SK-N-SH (cell line): ENCODE data around the gene COMT. TPM values are rescaled to one million over a fixed set of nuclear protein-coding genes. Genes with fewer than 3 reads are reported as not detected.

ENCODE experiments used
- CTCF ChIA-PET: fragments of 300-600, 350-600 bp; formaldehyde crosslinking; extraction: SDS; loops from one replicate; lab custom pipeline; 2021; lab: Yijun Ruan, JAX
- POLR2A ChIA-PET: fragments of 350-600 bp; sonication (Branson Sonifier 250); formaldehyde crosslinking; extraction: SDS; loops from one replicate; lab custom pipeline; 2020; ENCODE audit warnings: antibody characterized with exemption, inconsistent platforms; lab: Yijun Ruan, JAX
- DNase-seq: peaks from one replicate; pipeline ENCODE4 v3.0.0; 2012
- H2AFZ ChIP-seq: fragments of 200-600 bp; sonication (generic); 2 replicates; pipeline ENCODE4 v1.8.1; 2016; ENCODE audit warnings: antibody characterized with exemption, mild to moderate bottlenecking, low read depth
- H3F3A ChIP-seq: fragments of 200-600 bp; sonication (generic); replicated peaks from 2 replicates; pipeline ENCODE3; 2016; ENCODE audit warnings: antibody characterized with exemption, mild to moderate bottlenecking; ENCODE audit not compliant: insufficient read depth
- H3K27ac ChIP-seq, 2 experiments: fragments of 200-500 bp in 1 of 2; fragments of 200-600 bp in 1 of 2; sonication (Bioruptor generic) in 1 of 2; sonication (generic), shearing (Covaris generic) in 1 of 2; 2 replicates each; pipeline versions ENCODE4 v1.5.1 to v1.6.1; 2014 to 2016; ENCODE audit warnings: low read depth in 2 of 2, inconsistent platforms in 1 of 2, low read length in 1 of 2, mild to moderate bottlenecking in 1 of 2, mixed read lengths in 1 of 2
- H3K27me3 ChIP-seq: fragments of 200-600 bp; sonication (generic), shearing (Covaris generic); 2 replicates; pipeline ENCODE4 v1.6.1; 2016; ENCODE audit warnings: mixed run types; ENCODE audit not compliant: insufficient read depth
- H3K36me3 ChIP-seq, 2 experiments: fragments of 200-500 bp in 1 of 2; fragments of 200-600 bp in 1 of 2; sonication (Bioruptor generic) in 1 of 2; sonication (generic) in 1 of 2; replicated peaks in 1 of 2; 2 replicates each; pipeline versions ENCODE3 to v1.5.1; 2014 to 2016; ENCODE audit warnings: low read length in 1 of 2, mild to moderate bottlenecking in 1 of 2; ENCODE audit not compliant: insufficient read depth in 2 of 2, control insufficient read depth in 1 of 2
- H3K4me1 ChIP-seq, 2 experiments: fragments of 200-500 bp in 1 of 2; fragments of 200-600 bp in 1 of 2; sonication (Bioruptor generic) in 1 of 2; sonication (generic), shearing (Covaris generic) in 1 of 2; 2 replicates each; pipeline versions ENCODE4 v1.5.1 to v1.6.1; 2014 to 2016; ENCODE audit warnings: low read depth in 1 of 2, low read length in 1 of 2, mixed run types in 1 of 2; ENCODE audit not compliant: insufficient read depth in 2 of 2, control insufficient read depth in 1 of 2
- H3K4me2 ChIP-seq: fragments of 200-600 bp; sonication (generic), shearing (Covaris generic); 2 replicates; pipeline ENCODE4 v1.6.1; 2017; ENCODE audit warnings: mixed run types
- H3K4me3 ChIP-seq, 2 experiments: fragments of 200-500 bp in 1 of 2; fragments of 200-600 bp in 1 of 2; sonication (Bioruptor generic) in 1 of 2; sonication (generic), shearing (Covaris generic) in 1 of 2; 2 replicates each; pipeline versions ENCODE4 v1.5.1 to v1.8.1; 2014 to 2016; ENCODE audit warnings: low read depth in 2 of 2, inconsistent platforms in 1 of 2, low read length in 1 of 2, mild to moderate bottlenecking in 1 of 2, mixed read lengths in 1 of 2, moderate library complexity in 1 of 2
- H3K79me2 ChIP-seq: fragments of 200-600 bp; sonication (generic); 2 replicates; pipeline ENCODE4 v1.8.1; 2017; ENCODE audit warnings: mild to moderate bottlenecking; ENCODE audit not compliant: insufficient read depth
- H3K9ac ChIP-seq: fragments of 200-600 bp; sonication (generic); 2 replicates; pipeline ENCODE4 v1.6.1; 2017; ENCODE audit warnings: mixed run types
- H3K9me2 ChIP-seq: fragments of 200-600 bp; sonication (generic); 2 replicates; pipeline ENCODE4 v1.6.1; 2017; ENCODE audit warnings: mixed run types
- H3K9me3 ChIP-seq: fragments of 200-600 bp; sonication (generic); 2 replicates; pipeline ENCODE4 v1.6.1; 2017; ENCODE audit warnings: mixed run types, mild to moderate bottlenecking, moderate library complexity
- H4K20me1 ChIP-seq: fragments of 200-600 bp; sonication (generic); 2 replicates; pipeline ENCODE4 v1.6.1; 2017; ENCODE audit warnings: mild to moderate bottlenecking, mixed run types; ENCODE audit not compliant: insufficient read depth
- CHD2 ChIP-seq: fragments of 150-350 bp; IDR thresholded peaks from 2 replicates; pipeline ENCODE4 v1.6.1; 2018; ENCODE audit warnings: low read length; ENCODE audit not compliant: partially characterized antibody
- ELF1 ChIP-seq: IDR thresholded peaks from 2 replicates; pipeline ENCODE4 v1.4.0; 2012
- EP300 ChIP-seq, 2 experiments: IDR thresholded peaks; 2 replicates each; pipeline versions ENCODE4 v1.4.0 to v1.6.1; 2012; ENCODE audit warnings: borderline replicate concordance in 1 of 2, low read depth in 1 of 2, low read length in 1 of 2
- EZH2phosphoT487 ChIP-seq: fragments of 200-600 bp; sonication (generic); IDR thresholded peaks from 2 replicates; pipeline ENCODE4 v1.6.1; 2017; ENCODE audit warnings: low read depth, mixed run types, mild to moderate bottlenecking, antibody characterized with exemption, moderate library complexity, borderline replicate concordance
- FOSL2 ChIP-seq: IDR thresholded peaks from 2 replicates; pipeline ENCODE4 v1.4.0; 2012; ENCODE audit warnings: low read depth, mild to moderate bottlenecking, moderate library complexity, borderline replicate concordance
- FOXM1 ChIP-seq: IDR thresholded peaks from 2 replicates; pipeline ENCODE4 v1.4.0; 2012; ENCODE audit warnings: low read depth, mild to moderate bottlenecking
- GABPA ChIP-seq: IDR thresholded peaks from 2 replicates; pipeline ENCODE4 v1.4.0; 2012; ENCODE audit warnings: low read depth, mild to moderate bottlenecking
- GATA2 ChIP-seq: sonication (generic); formaldehyde crosslinking; IDR thresholded peaks from 2 replicates; pipeline ENCODE4 v1.5.0; 2020; ENCODE audit warnings: mild to moderate bottlenecking, missing genetic modification reagents
- JUND ChIP-seq: IDR thresholded peaks from 2 replicates; pipeline ENCODE4 v1.4.0; 2012
- MEF2A ChIP-seq: IDR thresholded peaks from 2 replicates; pipeline ENCODE4 v1.4.0; 2012; ENCODE audit warnings: low read depth, borderline replicate concordance
- NFIC ChIP-seq: IDR thresholded peaks from 2 replicates; pipeline ENCODE4 v1.4.0; 2012; ENCODE audit warnings: borderline replicate concordance
- NRF1 ChIP-seq: IDR thresholded peaks from 2 replicates; pipeline ENCODE4 v1.6.1; 2012; ENCODE audit warnings: low read depth, mild to moderate bottlenecking, low read length
- PBX3 ChIP-seq: IDR thresholded peaks from 2 replicates; pipeline ENCODE4; 2012
- RAD21 ChIP-seq: IDR thresholded peaks from 2 replicates; pipeline ENCODE4 v1.6.1; 2012; ENCODE audit warnings: mild to moderate bottlenecking, low read length
- REST ChIP-seq: IDR thresholded peaks from 2 replicates; pipeline ENCODE4 v1.6.1; 2012; ENCODE audit warnings: mild to moderate bottlenecking, low read depth, low read length, moderate library complexity
- RFX5 ChIP-seq: IDR thresholded peaks from 2 replicates; pipeline ENCODE4 v1.6.1; 2012; ENCODE audit warnings: mild to moderate bottlenecking, improper control_type of control experiment, low read length
- SIN3A ChIP-seq: IDR thresholded peaks from 2 replicates; pipeline ENCODE4 v1.6.1; 2012; ENCODE audit warnings: low read depth, mild to moderate bottlenecking, low read length, moderate library complexity, borderline replicate concordance
- TCF12 ChIP-seq: IDR thresholded peaks from 2 replicates; pipeline ENCODE4 v1.4.0; 2012
- USF1 ChIP-seq: IDR thresholded peaks from 2 replicates; pipeline ENCODE4 v1.4.0; 2012; ENCODE audit warnings: low read depth, borderline replicate concordance
- YY1 ChIP-seq: IDR thresholded peaks from 2 replicates; pipeline ENCODE4 v1.4.0; 2012; ENCODE audit warnings: low read depth, mild to moderate bottlenecking
- WGBS: methylation state at CpG from one replicate; pipeline ENCODE4 v1.1.6; 2017; ENCODE audit warnings: low lambda C conversion rate; 5-methylcytosine and 5-hydroxymethylcytosine counted together
- polyA plus RNA-seq, 3 experiments: library from polyadenylated mRNA; depleted of rRNA; stranded (reverse); fragments of >200 nt; gene quantifications; 2 replicates each; pipeline ENCODE4 v1.2.3, GENCODE V29; 2012
- TF ChIP-seq, protein P1 (sequence below): fragments of 150-350 bp; IDR thresholded peaks from 2 replicates; pipeline ENCODE4 v1.6.1; 2017; ENCODE audit warnings: antibody characterized with exemption, low read length, low read depth, borderline replicate concordance
- TF ChIP-seq, protein P2 (sequence below): fragments of 200-600 bp; sonication (generic); IDR thresholded peaks from 2 replicates; pipeline ENCODE4 v1.6.1; 2017; ENCODE audit warnings: antibody characterized with exemption, mild to moderate bottlenecking, moderate library complexity
- TF ChIP-seq, protein P3 (sequence below): IDR thresholded peaks from 2 replicates; pipeline ENCODE4 v1.4.0; 2012; ENCODE audit warnings: low read depth, borderline replicate concordance

COMT gene
- polyA plus RNA-seq, 1 of the 3 experiments (the other 2 are of a cell fraction), result 343 TPM

DNA sequence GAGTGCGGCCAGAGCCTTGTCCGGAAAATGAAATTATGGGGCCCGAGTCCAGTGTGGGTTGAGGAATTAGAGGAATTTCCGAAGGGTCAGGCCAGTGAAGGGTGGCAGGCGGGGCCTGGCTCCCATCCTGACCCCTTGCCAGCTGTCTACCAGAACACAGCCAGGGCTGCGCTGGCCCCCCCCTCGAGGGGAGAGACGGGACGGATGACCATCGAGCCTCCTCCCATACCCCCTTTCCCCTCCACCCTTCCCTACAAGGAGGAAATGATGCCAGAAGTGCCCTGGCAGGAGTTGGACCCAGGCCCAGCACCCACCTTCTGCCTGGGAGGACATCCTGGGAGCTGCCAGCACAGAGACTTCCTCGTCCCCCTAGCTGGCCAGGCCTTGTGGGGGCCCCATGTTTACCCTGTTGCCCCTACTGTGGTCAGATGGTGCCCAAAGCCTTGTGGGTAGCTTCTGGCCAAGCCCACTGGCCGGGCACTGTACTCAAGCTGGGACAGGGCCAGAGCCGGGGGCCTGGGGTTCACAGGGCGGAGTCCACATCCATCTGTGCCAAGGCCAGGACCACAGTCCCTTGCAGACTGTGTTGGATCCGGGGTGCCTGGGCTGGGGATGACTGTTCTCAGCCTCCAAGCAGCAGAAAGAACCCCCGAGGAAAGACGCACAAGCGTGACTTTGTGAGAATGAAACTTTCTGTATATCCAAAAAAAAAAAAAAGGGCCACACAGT is 54.2 kb downstream of the COMT start:
- no peaks in the 10 kb centered on the region for H3K79me2 ChIP-seq
- POLR2A ChIA-PET, result no interaction called here
- H3F3A ChIP-seq, result no peaks in the 10 kb centered on the region
- H4K20me1 ChIP-seq, result no peaks in the 10 kb centered on the region
- H3K36me3 ChIP-seq, result no peaks in the 10 kb centered on the region
- no peak overlapping the region for H3K4me3 ChIP-seq
- CTCF ChIA-PET, result interaction anchor here (1.1 to 5.5 kb wide), 4 partner anchors 14 to 27 kb away, joined by 4 to 70 read pairs (median 6); partner anchors contain the start of gene TANGO2
- no peaks in the 10 kb centered on the region for H3K27me3 ChIP-seq
- H3K27ac ChIP-seq, result peak overlapping the region; percentile 47 to 97
- TF ChIP-seq EP300 (IDR thresholded peaks at IDR 0.05; ENCODE audit: borderline replicate concordance in 1 of 2, low read depth in 1 of 2, low read length in 1 of 2) (no peak), NFIC (peak; percentile 63; the same call in 1 of the 2 replicates), CHD2 (no peak), RAD21 (no peak), ELF1 (no peak), EZH2phosphoT487 (no peak), FOSL2 (no peak), USF1 (no peak), SIN3A (no peak), RFX5 (no peak), FOXM1 (no peak), GATA2 (CRISPR knock-in tag) (no peak), YY1 (no peak), TCF12 (peak; percentile 65), PBX3 (peak; percentile 51; the same call in 1 of the 2 replicates), JUND (no peak), REST (no peak), GABPA (no peak), NRF1 (no peak), MEF2A (no peak)
- TF ChIP-seq, protein P1, sequence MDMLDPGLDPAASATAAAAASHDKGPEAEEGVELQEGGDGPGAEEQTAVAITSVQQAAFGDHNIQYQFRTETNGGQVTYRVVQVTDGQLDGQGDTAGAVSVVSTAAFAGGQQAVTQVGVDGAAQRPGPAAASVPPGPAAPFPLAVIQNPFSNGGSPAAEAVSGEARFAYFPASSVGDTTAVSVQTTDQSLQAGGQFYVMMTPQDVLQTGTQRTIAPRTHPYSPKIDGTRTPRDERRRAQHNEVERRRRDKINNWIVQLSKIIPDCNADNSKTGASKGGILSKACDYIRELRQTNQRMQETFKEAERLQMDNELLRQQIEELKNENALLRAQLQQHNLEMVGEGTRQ, result no peak
- TF ChIP-seq, protein P2, sequence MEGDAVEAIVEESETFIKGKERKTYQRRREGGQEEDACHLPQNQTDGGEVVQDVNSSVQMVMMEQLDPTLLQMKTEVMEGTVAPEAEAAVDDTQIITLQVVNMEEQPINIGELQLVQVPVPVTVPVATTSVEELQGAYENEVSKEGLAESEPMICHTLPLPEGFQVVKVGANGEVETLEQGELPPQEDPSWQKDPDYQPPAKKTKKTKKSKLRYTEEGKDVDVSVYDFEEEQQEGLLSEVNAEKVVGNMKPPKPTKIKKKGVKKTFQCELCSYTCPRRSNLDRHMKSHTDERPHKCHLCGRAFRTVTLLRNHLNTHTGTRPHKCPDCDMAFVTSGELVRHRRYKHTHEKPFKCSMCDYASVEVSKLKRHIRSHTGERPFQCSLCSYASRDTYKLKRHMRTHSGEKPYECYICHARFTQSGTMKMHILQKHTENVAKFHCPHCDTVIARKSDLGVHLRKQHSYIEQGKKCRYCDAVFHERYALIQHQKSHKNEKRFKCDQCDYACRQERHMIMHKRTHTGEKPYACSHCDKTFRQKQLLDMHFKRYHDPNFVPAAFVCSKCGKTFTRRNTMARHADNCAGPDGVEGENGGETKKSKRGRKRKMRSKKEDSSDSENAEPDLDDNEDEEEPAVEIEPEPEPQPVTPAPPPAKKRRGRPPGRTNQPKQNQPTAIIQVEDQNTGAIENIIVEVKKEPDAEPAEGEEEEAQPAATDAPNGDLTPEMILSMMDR, result no peak
- TF ChIP-seq, protein P3, sequence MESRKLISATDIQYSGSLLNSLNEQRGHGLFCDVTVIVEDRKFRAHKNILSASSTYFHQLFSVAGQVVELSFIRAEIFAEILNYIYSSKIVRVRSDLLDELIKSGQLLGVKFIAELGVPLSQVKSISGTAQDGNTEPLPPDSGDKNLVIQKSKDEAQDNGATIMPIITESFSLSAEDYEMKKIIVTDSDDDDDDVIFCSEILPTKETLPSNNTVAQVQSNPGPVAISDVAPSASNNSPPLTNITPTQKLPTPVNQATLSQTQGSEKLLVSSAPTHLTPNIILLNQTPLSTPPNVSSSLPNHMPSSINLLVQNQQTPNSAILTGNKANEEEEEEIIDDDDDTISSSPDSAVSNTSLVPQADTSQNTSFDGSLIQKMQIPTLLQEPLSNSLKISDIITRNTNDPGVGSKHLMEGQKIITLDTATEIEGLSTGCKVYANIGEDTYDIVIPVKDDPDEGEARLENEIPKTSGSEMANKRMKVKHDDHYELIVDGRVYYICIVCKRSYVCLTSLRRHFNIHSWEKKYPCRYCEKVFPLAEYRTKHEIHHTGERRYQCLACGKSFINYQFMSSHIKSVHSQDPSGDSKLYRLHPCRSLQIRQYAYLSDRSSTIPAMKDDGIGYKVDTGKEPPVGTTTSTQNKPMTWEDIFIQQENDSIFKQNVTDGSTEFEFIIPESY, result no peak
- peak overlapping the region; percentile 18; the same call in 1 of the 2 replicates for H3K9ac ChIP-seq
- 44% methylated on average over 12 of the region's 18 CpGs for WGBS
- H3K9me2 ChIP-seq, result no peaks in the 10 kb centered on the region
- no peaks in the 10 kb centered on the region for H3K9me3 ChIP-seq
- DNase-seq, result no peak
- peaks cover 0 to 85% of the 10 kb centered on the region in 2 experiments; a peak in 2 of 4 replicates for H3K4me1 ChIP-seq
- peak overlapping the region; percentile 17; the same call in 1 of the 2 replicates for H3K4me2 ChIP-seq
- H2AFZ ChIP-seq, result no peak overlapping the region
